GM12892 (cell line): Measurements from ENCODE around the gene SLC66A2.

Experiments used
- DNase-seq: peaks from one replicate; pipeline ENCODE4 v3.0.0; 2011; ENCODE audit not compliant: insufficient read length
- FAIRE-seq: peaks from 2 replicates; lab custom pipeline; 2011; peaks lifted over from hg19 to GRCh38; lab: Jason Lieb, UNC
- POLR2A ChIP-seq: IDR thresholded peaks from 2 replicates; pipeline ENCODE4 v1.6.1; 2011; ENCODE audit warnings: low read depth, low read length, control low read depth
- POLR2AphosphoS5 ChIP-seq: IDR thresholded peaks from 2 replicates; pipeline ENCODE4 v1.6.1; 2011; ENCODE audit warnings: low read depth, low read length, control low read depth
- TAF1 ChIP-seq: IDR thresholded peaks from 2 replicates; pipeline ENCODE4 v1.6.1; 2011; ENCODE audit warnings: low read depth, mild to moderate bottlenecking, control low read depth, low read length, borderline replicate concordance

The SLC66A2 gene

GRCh38 chr18:79919089-79919488 is 32.4 kb downstream of the SLC66A2 start:
- FAIRE-seq (no peak), DNase-seq (no peak)
- TF ChIP-seq TAF1 = no peak
- TF ChIP-seq POLR2A = no peak
- no peak for TF ChIP-seq POLR2AphosphoS5

GRCh38 chr18:79918615-79919011 is 32.8 kb downstream of the SLC66A2 start:
- no peak for TF ChIP-seq POLR2A
- TF ChIP-seq POLR2AphosphoS5 = no peak
- no peak for TF ChIP-seq TAF1
- FAIRE-seq (no peak), DNase-seq (no peak)

GRCh38 chr18:79917853-79918614 is 33.4 kb downstream of the SLC66A2 start:
- TF ChIP-seq TAF1 (no peak), POLR2A (no peak), POLR2AphosphoS5 (no peak)
- DNase-seq (no peak), FAIRE-seq (no peak)

- FAIRE-seq (no peak), DNase-seq (no peak)
- TF ChIP-seq POLR2AphosphoS5 (no peak), TAF1 (no peak), POLR2A (no peak)
Observed at GRCh38 chr18:79917169-79917852, 34.1 kb downstream of the SLC66A2 start.

- DNase-seq (no peak), FAIRE-seq (no peak)
- no peak for TF ChIP-seq POLR2A
- no peak for TF ChIP-seq TAF1
- TF ChIP-seq POLR2AphosphoS5 = no peak
Observed at GRCh38 chr18:79916546-79917168, 34.8 kb downstream of the SLC66A2 start.

- DNase-seq (no peak), FAIRE-seq (no peak)
- TF ChIP-seq POLR2AphosphoS5 (no peak), POLR2A (no peak), TAF1 (no peak)
Observed at GRCh38 chr18:79916128-79916494, 35.3 kb downstream of the SLC66A2 start.

GRCh38 chr18:79915161-79916127 is 36.0 kb downstream of the SLC66A2 start:
- DNase-seq (no peak), FAIRE-seq (no peak)
- TF ChIP-seq TAF1 (no peak), POLR2A (no peak)

- no peak for DNase-seq
- FAIRE-seq = no peak
- TF ChIP-seq POLR2AphosphoS5 (no peak), TAF1 (no peak), POLR2A (no peak)
Observed at GRCh38 chr18:79914614-79915160, 36.8 kb downstream of the SLC66A2 start.

- FAIRE-seq = no peak
Observed at GRCh38 chr18:79912994-79913831, 38.2 kb downstream of the SLC66A2 start.

GRCh38 chr18:79912409-79912991 is 39.0 kb downstream of the SLC66A2 start:
- TF ChIP-seq TAF1 (no peak), POLR2A (no peak), POLR2AphosphoS5 (no peak)
- no peak for FAIRE-seq
- DNase-seq = no peak

More at GRCh38 chr18:79912994-79913831, 38.2 kb downstream of the SLC66A2 start:
- DNase-seq = no peak
- no peak for TF ChIP-seq TAF1
- TF ChIP-seq POLR2AphosphoS5 = no peak
- no peak for TF ChIP-seq POLR2A
